Measurements from ENCODE around the gene GALNT17. TPM values are rescaled to one million over a fixed set of nuclear protein-coding genes. Genes with fewer than 3 reads are reported as not detected.
"Not testable (repeated sequence)": the region's sequence is repeated elsewhere in the genome, so short reads cannot be mapped to it uniquely, and the experiment has no call there.

Gene GALNT17
- total RNA-seq, 1 donor from 2014 or later: 1.7 TPM

GRCh38 chr7:71165708-71166107 lies 33.8 kb downstream of the GALNT17 start:
- DNase-seq (ENCODE audit: low spot score): no peak

- no peak for DNase-seq (ENCODE audit: low spot score)
Observed at GRCh38 chr7:71171476-71171875, 39.5 kb downstream of the GALNT17 start.

GRCh38 chr7:71173955-71174354 lies 42.0 kb downstream of the GALNT17 start:
- DNase-seq (ENCODE audit: low spot score): no peak

- no peak for DNase-seq (ENCODE audit: low spot score)
Observed at GRCh38 chr7:71182438-71182935, 50.5 kb downstream of the GALNT17 start.

GRCh38 chr7:71184136-71184535 lies 52.2 kb downstream of the GALNT17 start:
- no peak for DNase-seq (ENCODE audit: low spot score)

GRCh38 chr7:71184609-71185008 lies 52.7 kb downstream of the GALNT17 start:
- no peak for DNase-seq (ENCODE audit: low spot score)

GRCh38 chr7:71186535-71187057 lies 54.7 kb downstream of the GALNT17 start:
- DNase-seq (ENCODE audit: low spot score): no peak

GRCh38 chr7:71191771-71192170 lies 59.8 kb downstream of the GALNT17 start:
- no peak for DNase-seq (ENCODE audit: low spot score)

- no peak for DNase-seq (ENCODE audit: low spot score)
Observed at GRCh38 chr7:71193099-71193810, 61.3 kb downstream of the GALNT17 start.

GRCh38 chr7:71198391-71198790 lies 66.4 kb downstream of the GALNT17 start:
- DNase-seq (ENCODE audit: low spot score): no peak

GRCh38 chr7:71198887-71199286 lies 66.9 kb downstream of the GALNT17 start:
- no peak for DNase-seq (ENCODE audit: low spot score)

GRCh38 chr7:71206184-71206583 lies 74.2 kb downstream of the GALNT17 start:
- no peak for DNase-seq (ENCODE audit: low spot score)

GRCh38 chr7:71208881-71209280 lies 76.9 kb downstream of the GALNT17 start:
- DNase-seq (ENCODE audit: low spot score): no peak

GRCh38 chr7:71209484-71209883 lies 77.5 kb downstream of the GALNT17 start:
- DNase-seq (ENCODE audit: low spot score): not testable (repeated sequence)

GRCh38 chr7:71210220-71210619 lies 78.3 kb downstream of the GALNT17 start:
- DNase-seq (ENCODE audit: low spot score): no peak

GRCh38 chr7:71212433-71212832 lies 80.5 kb downstream of the GALNT17 start:
- DNase-seq (ENCODE audit: low spot score): not testable (repeated sequence)

- DNase-seq (ENCODE audit: low spot score): no peak
Observed at GRCh38 chr7:71216211-71216610, 84.3 kb downstream of the GALNT17 start.

- DNase-seq (ENCODE audit: low spot score): no peak
Observed at GRCh38 chr7:71220210-71220695, 88.3 kb downstream of the GALNT17 start.

GRCh38 chr7:71221049-71221448 lies 89.1 kb downstream of the GALNT17 start:
- DNase-seq (ENCODE audit: low spot score): no peak

- DNase-seq (ENCODE audit: low spot score): no peak
Observed at GRCh38 chr7:71221549-71221948, 89.6 kb downstream of the GALNT17 start.

GRCh38 chr7:71227126-71227525 lies 95.2 kb downstream of the GALNT17 start:
- no peak for DNase-seq (ENCODE audit: low spot score)

GRCh38 chr7:71229148-71229547 lies 97.2 kb downstream of the GALNT17 start:
- DNase-seq (ENCODE audit: low spot score): no peak

- no peak for DNase-seq (ENCODE audit: low spot score)
Observed at GRCh38 chr7:71229699-71230098, 97.8 kb downstream of the GALNT17 start.
